ENCODE measurements around the gene ERICH6B.

Gene ERICH6B

DNA sequence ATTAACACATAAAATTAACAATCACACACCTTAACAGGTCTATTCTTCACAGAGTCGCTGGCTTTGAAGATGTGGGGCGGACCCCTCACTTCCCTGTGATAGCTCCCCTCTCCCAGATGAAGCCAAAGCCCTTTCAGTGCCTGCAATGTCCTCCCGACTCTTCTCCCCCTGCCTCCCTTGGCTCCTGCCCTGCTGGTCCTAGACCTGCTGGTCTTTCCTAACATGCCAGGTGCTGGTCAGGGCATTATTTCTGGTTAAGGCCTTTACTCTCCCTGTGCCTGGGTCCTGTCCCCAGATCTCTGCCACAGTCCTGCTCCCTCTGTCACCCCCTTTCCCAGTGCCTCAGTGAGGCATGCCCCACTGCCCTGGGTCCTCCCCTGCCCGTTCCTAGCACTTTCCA is 12.2 kb downstream of the ERICH6B start:
- no peak for DNase-seq (ENCODE audit: low read depth, low spot score)
- H3K4me3 ChIP-seq (ENCODE audit: low read length): no peak overlapping the region

DNA sequence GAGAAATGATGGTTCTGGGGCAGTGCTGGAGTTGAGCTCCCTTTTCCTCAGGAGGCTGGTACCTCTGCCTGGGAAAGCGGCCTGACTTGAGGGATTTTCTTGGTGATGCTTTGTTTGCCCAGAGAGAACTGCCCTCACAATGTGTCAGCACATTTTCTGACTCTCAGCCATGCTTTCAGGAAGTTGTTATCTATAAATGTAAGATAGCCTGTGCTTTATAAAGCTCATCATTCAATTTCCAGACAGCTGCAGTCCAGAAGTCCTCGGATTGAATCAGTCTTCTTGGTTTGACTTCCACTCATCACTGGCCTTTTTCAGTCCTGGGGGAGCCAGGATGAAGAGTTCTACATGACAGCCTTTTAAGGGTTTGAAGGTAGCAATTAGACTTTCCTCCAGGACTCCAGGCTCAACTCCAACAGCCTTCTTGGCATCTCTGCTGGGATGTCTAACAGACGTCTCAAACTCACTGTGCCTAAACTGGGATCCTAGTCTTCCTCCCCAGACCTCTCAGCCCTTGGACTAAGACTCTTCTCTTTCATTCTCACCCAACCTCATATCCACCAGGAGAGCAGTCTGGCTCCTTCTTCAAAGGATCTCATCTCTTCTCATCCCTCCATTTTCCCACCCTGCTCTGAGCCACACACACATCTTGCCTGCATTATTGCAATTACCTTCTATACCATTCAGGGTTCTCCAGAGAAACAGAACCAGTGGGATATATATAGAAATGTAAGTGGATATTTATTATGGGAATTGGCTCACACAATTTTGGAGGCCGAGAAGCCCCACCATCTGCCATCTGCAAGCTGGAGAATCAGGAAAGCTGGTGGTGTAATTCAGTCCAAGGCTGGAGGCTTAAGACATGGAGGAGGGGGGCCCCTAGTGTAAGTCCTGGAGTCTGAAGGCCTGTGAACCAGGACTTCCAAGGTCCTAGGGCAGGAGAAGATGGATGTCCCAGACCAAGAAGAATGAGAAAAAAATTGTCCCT is 13.1 kb downstream of the ERICH6B start:
- H3K4me3 ChIP-seq (ENCODE audit: low read length): no peak overlapping the region
- no peak for DNase-seq (ENCODE audit: low read depth, low spot score)

DNA sequence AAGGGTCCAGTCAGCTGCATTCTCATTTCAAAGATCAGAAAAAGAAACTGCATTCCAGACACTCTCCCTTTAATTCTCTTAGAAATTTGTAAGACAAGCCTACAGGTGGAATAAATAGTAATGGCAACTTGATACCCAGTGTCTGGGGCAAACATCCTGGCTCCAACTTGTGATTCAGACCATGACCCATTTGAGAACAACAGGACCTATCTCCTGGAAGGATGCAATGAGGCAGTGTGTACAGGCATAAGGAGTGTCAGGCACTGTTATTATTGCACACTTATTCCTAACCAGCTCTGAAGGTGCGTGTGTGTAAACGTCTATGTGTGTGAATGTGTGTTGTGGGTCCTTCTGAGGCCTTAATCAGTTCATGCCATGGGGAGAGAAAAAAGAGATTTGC is 13.9 kb downstream of the ERICH6B start:
- H3K4me3 ChIP-seq (ENCODE audit: low read length): no peak overlapping the region
- no peak for DNase-seq (ENCODE audit: low read depth, low spot score)

DNA sequence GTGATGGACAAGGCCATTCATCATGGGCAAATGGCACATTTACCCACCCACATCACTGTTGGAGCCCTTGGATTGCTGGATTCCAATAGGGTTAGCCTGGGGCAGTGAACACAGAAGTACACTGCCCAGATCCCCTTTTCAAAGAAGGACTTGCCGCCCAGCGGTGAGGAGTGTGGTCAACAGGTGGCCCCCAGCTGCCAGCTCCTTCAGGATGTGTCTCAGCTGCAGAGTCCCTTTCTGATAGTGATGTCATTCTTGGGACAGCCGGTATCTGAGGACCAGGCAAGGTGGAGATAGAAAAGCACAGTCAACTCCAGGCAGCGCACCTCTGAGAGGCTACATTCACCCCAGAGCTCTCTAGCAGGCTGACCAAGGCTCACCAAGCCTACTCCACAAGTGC is 16.9 kb downstream of the ERICH6B start:
- no peak for DNase-seq (ENCODE audit: low read depth, low spot score)
- H3K4me3 ChIP-seq (ENCODE audit: low read length): no peak overlapping the region

DNA sequence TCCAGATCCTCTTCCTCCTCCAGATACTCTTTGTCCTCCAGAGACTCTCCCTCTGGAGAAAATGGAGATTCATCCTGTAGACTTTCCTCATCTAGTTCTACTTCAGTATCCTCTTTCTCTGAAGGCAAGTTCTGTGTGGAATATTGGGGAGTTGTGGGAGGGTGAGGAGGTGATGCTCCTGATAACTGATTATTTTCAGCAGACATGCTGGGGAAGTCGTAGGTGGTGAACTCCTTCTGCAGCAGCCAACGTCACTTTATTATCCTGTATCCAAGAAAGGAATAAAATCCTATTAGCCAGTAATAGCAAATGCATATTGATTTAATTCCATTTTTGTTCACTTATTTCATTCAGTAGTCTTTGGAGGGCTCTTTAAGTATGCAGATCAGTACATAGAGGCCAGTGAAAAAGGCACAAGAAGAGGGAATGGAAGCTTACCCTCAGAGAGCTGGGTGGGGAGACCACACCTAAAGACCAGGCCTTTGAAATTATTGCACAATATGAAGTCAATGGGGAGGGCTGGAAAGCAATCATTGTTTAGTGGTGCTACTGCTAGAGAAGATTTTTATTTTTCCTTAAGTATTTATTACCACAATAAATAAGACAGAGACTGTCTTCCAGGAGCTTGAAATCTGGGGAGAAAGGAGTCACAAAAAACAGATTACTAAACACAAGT is 18.6 kb downstream of the ERICH6B start:
- no peak for DNase-seq (ENCODE audit: low read depth, low spot score)

DNA sequence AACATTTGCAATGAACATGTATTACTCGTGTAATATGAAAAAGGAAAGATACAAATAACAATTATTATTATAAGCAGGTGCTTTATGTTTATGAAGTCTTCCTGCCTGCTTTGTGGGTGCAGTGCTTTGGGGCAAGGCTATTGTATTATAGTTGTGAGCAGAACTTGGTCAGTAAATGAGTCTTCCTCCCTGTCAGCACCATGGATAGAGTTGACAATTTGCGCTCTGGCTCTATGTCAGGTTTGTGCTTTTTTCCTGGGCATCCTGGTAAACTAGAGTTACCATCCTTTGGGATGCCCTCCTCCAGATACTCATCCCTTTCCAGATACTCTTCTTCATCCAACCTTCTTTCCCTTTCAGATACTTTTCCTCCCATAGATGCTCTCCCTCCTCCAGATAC is 19.6 kb downstream of the ERICH6B start:
- DNase-seq (ENCODE audit: low read depth, low spot score): no peak

More for the DNA sequence above, 18.6 kb downstream of the ERICH6B start:
- no peak overlapping the region for H3K4me3 ChIP-seq (ENCODE audit: low read length)

DNA sequence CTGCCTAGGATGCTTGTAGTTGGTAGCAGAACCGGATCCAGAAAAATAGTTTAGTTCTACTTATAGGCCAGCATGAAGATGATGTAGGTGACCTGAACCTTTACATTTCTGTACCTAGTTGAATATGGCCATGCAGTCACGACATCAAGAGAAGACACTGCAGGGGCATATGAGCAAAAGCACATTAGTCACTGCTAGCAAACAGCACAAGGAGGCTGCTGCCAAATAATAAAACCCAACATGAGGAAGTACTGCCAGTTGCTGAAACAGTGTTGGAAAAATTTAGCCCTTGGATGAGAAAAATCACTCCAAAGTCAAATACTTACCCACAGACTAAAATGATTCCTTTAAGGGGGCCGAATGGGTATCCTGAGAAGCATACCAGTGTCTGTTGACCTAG is 20.8 kb downstream of the ERICH6B start:
- DNase-seq (ENCODE audit: low read depth, low spot score): no peak
- H3K4me3 ChIP-seq (ENCODE audit: low read length): no peak overlapping the region

More for the DNA sequence above, 19.6 kb downstream of the ERICH6B start:
- no peak overlapping the region for H3K4me3 ChIP-seq (ENCODE audit: low read length)

DNA sequence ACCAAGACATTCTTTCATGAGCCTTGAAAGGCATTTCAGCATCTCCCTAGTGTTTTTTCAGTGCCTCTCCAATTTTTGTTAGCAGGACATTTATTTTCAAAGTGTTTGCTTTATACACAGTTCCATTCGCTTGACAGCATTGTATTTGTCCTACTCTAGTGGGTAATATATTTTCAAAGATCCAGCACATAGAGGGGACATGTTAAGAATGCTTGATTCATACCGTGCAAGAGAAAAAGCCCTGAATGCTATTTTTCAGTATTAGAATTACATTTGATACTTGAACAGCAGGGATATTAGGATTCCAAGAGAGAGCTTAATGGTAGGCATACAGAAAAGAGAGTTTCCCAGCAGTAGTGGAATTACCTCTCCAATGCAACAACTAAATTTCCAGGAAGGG is 21.3 kb downstream of the ERICH6B start:
- no peak for DNase-seq (ENCODE audit: low read depth, low spot score)
- H3K4me3 ChIP-seq (ENCODE audit: low read length): no peak overlapping the region

DNA sequence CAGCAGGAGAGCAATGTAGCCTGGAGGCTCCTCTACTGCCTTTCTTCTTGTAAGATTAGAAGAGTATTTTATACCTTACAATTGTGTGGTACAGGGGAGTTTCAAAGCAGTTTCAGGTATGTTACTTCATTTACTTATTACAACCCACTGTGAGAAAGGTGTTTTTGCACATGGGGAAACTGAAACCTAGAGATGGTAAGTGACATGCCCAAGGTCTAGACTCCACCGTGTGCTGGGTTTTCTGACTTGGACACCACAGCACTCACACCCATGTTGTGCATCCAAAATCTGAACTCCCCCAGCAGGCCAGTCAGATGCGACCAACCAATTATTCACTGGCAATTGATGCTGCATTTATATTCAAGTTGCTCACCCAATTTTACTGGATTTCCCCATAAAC is 22.8 kb downstream of the ERICH6B start:
- H3K4me3 ChIP-seq (ENCODE audit: low read length): no peak overlapping the region
- DNase-seq (ENCODE audit: low read depth, low spot score): no peak

DNA sequence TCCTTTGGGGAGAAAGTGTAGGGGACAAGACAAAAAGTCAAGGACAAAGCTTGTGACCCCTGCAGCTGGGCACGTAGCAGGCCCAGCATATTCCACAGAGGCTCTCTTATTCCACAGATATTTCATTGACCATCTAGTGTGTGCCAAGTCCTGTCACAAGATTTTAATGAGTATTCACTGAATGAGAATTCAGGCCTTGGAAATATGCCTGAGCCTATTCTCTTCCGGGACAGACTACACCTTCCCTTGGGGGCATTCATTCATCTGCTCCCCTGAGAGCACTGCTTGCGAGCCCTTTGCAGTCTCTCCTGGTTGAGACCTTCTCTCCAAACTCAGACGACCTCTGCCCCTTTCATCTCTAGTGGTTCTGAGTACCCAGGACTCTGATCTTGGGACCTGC is 25.5 kb downstream of the ERICH6B start:
- no peak for DNase-seq (ENCODE audit: low read depth, low spot score)
- H3K4me3 ChIP-seq (ENCODE audit: low read length): no peak overlapping the region

DNA sequence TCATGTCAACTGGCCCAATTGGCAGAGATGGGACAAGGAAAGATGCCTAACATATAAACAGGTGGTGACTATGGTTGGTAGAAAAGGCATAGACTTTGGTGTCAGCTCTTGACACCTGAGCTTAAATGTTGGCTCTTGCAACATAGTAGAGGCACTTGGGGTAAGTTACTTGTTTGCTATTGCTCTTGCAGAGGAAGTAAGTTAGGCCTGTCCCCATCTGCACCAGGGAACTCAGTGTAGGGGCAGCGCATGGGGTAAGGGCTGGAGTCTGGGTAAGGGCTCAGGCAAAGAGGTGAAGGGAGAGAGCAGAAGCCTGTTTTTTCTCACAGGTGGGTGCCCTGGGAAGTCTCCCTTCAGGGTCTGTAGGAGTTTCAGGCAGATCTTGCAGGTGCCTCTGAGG is 27.6 kb downstream of the ERICH6B start:
- DNase-seq (ENCODE audit: low read depth, low spot score): no peak
- H3K4me3 ChIP-seq (ENCODE audit: low read length): no peak overlapping the region

DNA sequence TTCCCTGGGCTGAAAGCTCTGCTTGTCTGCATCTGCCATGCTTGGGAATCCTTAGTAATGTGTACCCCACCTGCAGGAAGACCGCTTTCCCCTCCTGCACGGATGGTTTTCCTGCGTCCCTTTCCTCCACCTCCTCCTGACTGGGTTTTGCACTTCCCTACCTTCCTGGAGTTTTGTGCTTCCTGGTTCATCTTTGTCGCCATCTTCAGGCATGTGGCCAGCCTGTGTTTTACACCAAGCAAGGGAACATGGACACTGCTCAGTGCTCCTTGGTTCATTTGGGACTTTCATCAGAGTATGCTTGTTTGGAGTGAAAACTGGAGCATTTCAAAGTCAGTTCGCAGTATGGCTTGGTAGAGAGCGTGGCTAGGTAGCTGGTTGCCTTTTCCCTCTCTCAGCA is 30.7 kb downstream of the ERICH6B start:
- no peak for DNase-seq (ENCODE audit: low read depth, low spot score)
- H3K4me3 ChIP-seq (ENCODE audit: low read length): no peak overlapping the region

DNA sequence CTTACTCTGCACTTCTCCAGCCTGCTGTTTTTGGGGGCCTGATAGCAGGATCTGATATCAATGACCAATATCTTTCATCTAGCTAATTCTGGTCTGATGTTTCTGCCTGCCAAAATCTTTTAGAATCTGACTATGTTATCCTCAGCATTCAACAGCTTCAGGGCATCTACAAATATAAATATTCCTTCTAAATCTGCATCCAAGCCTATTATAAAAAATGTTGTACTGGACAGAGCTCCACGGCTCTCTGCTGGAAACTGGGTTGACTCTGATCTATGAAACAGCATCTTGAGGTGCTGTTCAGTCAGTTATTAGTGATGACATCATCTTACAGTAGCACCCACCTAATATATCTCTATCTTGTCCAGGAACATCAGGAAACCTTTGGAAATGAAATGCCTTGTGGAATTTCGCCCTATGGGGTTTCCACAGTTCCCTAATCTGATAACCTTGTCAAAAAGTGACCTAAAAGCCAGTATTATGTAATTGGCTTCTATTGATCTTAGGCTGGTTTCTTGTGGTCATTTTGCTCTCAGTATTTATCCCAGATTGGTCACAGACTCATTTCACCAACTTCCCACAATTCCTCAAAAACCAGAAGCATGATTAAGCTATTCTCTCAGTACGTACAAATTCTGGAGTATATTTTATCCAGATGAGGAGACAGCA is 33.0 kb downstream of the ERICH6B start:
- DNase-seq (ENCODE audit: low read depth, low spot score): no peak
- H3K4me3 ChIP-seq (ENCODE audit: low read length): no peak overlapping the region

DNA sequence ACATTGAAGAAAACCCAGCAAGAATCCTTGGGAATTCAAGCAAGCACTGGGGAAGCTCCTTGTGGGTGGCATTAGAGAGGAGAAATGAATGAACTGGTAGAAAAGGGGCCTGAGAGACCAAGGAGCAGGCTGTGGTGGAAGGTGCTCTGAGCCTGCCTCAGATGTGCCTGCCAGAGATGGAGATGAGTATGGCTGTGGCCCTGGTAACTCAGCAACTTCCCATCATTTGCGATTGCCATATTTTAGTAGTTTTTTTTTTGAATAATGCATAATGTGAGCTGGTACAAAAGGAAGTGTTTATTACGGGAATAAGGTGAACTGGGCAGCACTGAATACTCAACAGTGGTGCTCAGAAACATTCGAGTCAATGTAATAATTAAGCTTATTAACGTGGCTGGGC is 39.1 kb downstream of the ERICH6B start:
- no peak overlapping the region for H3K4me3 ChIP-seq (ENCODE audit: low read length)
- no peak for DNase-seq (ENCODE audit: low read depth, low spot score)

DNA sequence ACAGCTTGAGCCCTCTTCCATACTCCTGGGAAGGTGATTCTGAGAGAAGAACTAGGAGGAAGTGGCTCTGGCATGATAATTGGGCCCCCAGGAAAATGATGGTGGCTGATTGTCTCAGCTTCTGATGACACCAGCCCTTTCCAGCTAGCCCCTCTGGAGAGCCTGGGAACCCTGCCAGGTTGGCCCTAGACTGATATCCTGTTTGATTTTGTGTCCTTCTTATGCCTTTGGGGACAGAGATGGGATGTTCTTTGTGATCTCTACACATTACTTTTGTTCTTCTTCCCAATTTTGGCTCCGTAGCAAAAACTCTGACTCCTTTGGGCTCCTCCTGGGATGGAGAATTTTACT is 39.7 kb downstream of the ERICH6B start:
- no peak overlapping the region for H3K4me3 ChIP-seq (ENCODE audit: low read length)
- DNase-seq (ENCODE audit: low read depth, low spot score): no peak

DNA sequence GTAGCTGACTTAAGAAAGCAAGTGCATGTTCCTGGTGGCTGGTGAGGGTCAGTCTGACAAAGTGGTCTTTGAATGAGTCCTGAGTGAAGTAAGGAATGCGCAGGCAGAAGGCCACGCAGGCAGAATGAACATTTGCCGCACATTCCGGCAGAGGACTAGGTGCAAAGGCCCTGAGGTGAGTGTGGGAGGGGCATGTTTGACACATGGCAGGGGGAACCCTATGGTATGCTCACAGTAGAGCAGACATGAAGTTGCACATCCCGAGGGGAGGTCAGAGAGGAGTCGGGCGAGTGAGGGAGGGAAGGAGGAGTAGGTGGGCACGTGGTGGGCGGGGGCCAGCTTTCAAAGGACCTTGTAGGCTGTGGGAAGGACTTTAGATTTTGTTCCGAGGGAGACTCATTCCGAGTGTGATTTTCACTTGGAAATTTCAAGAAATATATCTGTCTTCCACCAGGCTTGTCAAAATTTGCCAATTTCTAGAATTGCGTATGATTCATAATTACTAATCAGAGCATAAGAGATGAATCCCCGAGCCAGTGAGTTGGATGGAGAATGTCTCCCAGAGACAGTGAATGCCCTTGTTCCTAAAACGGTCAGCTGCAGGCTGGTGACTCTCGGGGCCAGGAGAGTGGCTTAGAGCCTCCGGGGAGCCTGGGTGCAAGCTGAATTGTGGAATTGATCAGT is 40.3 kb downstream of the ERICH6B start:
- no peak for DNase-seq (ENCODE audit: low read depth, low spot score)
- H3K4me3 ChIP-seq (ENCODE audit: low read length): no peak overlapping the region

DNA sequence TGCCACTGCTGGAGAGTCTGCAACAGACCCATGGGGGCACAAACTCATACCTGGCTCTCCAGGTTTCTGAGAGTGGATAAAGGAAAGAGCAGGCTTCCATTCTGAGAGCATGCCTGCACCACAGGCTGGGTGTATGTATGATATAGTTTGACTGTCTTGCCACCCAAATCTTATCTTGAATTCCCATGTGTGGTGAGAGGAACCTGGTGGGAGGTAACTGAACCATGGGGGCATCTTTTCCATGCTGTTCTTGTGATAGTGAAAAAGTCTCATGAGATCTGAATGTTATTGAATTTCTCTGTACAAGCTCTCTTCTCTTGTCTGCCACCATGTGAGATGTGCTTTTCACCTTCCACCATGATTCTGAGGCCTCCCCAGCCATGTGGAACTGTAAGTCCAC is 50.2 kb downstream of the ERICH6B start:
- DNase-seq (ENCODE audit: low read depth, low spot score): no peak

DNA sequence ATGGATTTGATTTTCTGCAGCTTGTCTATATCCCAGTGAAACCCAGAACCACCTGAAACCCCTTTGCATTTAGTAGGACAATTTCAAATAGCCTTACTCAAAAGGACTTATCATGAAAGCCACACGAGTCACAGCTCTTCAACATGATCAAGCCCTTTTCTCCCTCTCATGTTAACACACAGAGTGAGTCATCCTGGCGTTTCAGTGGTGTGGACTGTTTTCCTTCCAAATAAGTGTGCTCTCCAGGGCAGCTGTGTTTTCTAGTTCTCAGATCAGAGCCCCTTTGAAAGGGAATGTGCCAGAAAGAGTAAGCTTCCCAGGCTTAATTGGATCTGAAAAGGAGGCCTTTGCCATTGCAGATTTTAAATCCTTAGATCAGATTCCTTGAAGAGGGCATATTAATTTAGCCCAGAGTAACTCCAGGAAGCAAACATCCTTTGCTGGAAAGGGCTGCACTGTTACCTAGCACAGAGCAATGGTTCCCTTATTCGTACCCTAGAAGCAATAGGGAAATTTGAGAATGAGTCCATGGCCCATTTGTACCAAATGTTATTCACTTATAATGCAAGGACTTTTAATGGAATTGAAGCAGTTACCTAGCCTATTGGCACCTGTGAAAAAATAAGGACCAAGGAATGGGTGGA is 51.3 kb downstream of the ERICH6B start:
- no peak for DNase-seq (ENCODE audit: low read depth, low spot score)
- H3K4me3 ChIP-seq (ENCODE audit: low read length): no peak overlapping the region

More for the DNA sequence above, 50.2 kb downstream of the ERICH6B start:
- H3K4me3 ChIP-seq (ENCODE audit: low read length): no peak overlapping the region

DNA sequence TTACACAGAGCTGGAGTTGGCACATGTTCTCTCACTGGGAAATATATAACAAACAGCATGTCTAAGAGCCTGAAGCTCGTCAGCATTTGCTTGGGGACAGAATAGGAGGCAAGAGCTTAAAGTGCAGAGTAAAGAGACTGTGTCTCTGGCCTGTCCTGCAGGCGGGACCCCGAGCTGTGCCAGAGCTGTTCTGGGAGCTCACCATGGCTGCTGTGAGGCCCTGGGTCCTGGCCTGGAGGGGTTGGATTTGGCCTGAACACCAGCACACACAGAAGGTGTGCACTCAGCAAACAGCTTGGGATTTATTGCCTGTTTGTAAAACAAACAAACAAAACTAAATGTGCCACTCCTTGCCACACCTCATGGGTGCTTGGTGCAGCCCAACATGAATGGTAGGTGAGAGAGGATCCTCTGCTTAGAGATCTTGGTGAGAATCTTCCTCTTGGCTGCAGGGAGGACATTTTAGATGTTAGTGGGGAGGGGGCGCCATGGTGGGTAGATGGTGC is 60.9 kb downstream of the ERICH6B start:
- H3K4me3 ChIP-seq (ENCODE audit: low read length): no peak overlapping the region
- DNase-seq (ENCODE audit: low read depth, low spot score): no peak
